Measurements from ENCODE around the gene AFAP1.

AFAP1 gene

DNA sequence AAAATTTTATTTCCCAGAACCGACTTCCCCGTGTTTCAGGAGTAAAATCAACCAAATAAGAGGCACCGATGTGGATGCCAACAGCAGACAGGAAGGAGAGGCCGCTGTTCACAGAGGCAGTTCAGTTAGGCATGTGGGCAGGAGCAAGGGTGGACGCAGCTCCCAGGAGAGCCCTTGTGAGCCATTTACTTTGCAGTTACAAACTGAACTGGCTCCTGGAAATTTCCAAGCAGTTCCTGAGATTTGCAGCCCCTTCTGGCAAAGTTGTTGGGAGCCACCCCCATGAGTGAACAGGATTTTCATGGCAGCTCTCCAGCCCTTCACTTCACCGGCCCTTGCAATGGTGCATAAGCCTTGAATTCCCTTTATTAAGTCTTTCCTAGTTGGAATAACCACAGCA, 189.1 kb downstream of the AFAP1 start:
- Histone ChIP-seq H4K20me1 (peaks cover 0 to 7% (median 0%) of the 10 kb centered on the region in 11 experiments; a peak in 2 of 22 replicates), H3K4me2 (peak overlapping the region in 4 of 11 experiments; percentile 9 to 28 (median 17); a peak in 4 of 22 replicates)

DNA sequence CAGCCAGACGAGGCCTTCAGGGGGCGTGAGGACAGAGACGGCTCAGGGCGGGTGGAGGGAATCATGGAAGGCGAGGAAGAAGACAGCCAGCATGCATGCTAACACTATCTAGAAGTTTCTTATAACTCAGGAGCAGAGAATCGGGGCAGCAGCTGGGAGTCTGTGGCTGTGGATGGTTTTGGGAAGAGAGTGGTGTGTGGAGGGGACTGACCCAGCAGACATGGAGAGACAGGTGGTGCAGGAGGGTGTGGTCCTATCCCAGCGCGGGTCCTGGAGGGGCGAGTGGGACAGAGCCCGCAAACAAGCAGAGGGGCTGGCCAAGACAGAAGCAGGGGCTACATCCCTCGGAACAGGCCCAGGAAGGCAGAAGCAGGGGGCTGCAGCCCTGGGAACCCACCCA, 192.1 kb downstream of the AFAP1 start:
- H3K4me1 ChIP-seq, result peaks cover 26 to 77% (median 32%) of the 10 kb centered on the region in 10 experiments
- peak overlapping the region in 2 of 11 experiments; percentile 7 to 31; a peak in 1 of 22 replicates for H3K27ac ChIP-seq
- H3K4me3 ChIP-seq, result no peak overlapping the region
- H3K27me3 ChIP-seq, result no peaks in the 10 kb centered on the region
- H4K20me1 ChIP-seq, result peaks cover 0 to 5% (median 0%) of the 10 kb centered on the region in 11 experiments; a peak in 2 of 22 replicates
- H3K9ac ChIP-seq, result peak overlapping the region in 2 of 11 experiments; percentile 14 to 21; a peak in 3 of 22 replicates
- TF ChIP-seq Cebpa-rat (IDR thresholded peaks at IDR 0.05), result no peak
- H3K9me3 ChIP-seq (replicated peaks in 1 of 11), result no peaks in the 10 kb centered on the region
- no peaks in the 10 kb centered on the region for H3K36me3 ChIP-seq
- H3K4me2 ChIP-seq, result peak overlapping the region in 2 of 11 experiments; percentile 95 to 97; a peak in 4 of 22 replicates

More for the DNA sequence above, 189.1 kb downstream of the AFAP1 start:
- no peak overlapping the region for H3K9ac ChIP-seq
- peaks cover 0 to 57% (median 7%) of the 10 kb centered on the region in 10 experiments; a peak in 18 of 20 replicates for H3K4me1 ChIP-seq
- H3K36me3 ChIP-seq, result no peaks in the 10 kb centered on the region
- TF ChIP-seq Cebpa-rat (IDR thresholded peaks at IDR 0.05), result no peak
- no peak overlapping the region for H3K4me3 ChIP-seq
- H3K27ac ChIP-seq, result no peak overlapping the region
- H3K9me3 ChIP-seq (replicated peaks in 1 of 11), result no peaks in the 10 kb centered on the region
- H3K27me3 ChIP-seq, result peaks cover 0 to 4% (median 0%) of the 10 kb centered on the region in 11 experiments; a peak in 3 of 22 replicates

DNA sequence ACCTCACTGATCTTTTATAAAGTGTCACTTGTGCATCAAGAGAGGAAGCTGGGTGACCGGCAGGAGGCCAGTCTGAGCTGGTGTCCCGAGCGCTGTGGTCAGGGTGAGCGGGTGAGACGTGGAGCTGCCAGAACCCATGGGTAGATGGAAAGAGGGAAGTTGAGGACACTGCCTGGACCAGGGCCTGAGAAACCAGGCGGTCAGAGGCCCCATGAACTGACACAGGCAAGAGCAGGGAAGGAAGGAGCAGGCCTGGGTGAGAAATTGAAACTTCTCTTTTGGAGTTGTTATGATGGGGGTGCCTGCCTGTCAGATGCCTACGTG, 192.6 kb downstream of the AFAP1 start:
- Histone ChIP-seq H3K9me3 (replicated peaks in 1 of 11) (no peaks in the 10 kb centered on the region), H3K9ac (peak overlapping the region in 2 of 11 experiments; percentile 14 to 21; a peak in 1 of 22 replicates), H3K4me1 (peaks cover 25 to 80% (median 32%) of the 10 kb centered on the region in 10 experiments), H3K27ac (peak overlapping the region in 2 of 11 experiments; percentile 7 to 31; a peak in 1 of 22 replicates), H4K20me1 (peaks cover 0 to 5% (median 0%) of the 10 kb centered on the region in 11 experiments; a peak in 2 of 22 replicates), H3K36me3 (no peaks in the 10 kb centered on the region), H3K4me3 (no peak overlapping the region), H3K4me2 (peak overlapping the region in 2 of 11 experiments; percentile 95 to 97; a peak in 5 of 22 replicates), H3K27me3 (no peaks in the 10 kb centered on the region)
- TF ChIP-seq Cebpa-rat (IDR thresholded peaks at IDR 0.05), result no peak

DNA sequence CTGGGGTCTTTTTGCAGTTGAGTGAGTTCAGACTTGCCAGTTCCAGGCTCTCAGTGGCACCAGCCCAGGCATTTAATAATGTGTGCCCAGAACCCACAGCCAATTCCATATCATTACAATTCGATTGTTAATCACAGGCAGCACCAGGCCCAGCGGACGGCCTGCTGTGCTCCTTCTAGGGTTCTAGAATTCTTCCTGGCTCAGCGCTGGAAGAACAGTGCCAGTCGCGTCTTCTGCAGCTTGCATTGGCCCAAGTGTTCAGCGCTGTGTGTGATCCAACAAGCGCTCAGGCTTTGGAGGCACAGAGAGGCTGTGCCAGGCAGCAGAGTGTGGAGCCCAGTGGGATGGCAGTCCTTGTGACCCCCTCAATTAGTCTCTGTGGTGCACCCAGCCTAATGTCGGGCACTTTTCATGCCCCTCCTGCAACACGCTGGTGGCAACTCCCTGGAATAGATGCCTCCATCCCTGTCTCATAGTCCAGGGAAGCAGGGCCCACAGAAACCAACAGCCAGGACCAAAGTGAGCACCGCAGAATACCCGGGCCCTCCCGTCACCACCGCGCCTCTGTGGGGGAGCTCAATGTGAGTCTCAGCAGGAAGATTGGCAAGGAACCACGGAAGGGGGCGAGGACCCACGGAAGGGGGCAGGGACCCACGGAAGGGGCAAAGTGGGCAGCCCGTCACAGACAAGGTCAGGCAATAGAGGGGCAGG, 193.2 kb downstream of the AFAP1 start:
- no peaks in the 10 kb centered on the region for H3K9me3 ChIP-seq (replicated peaks in 1 of 11)
- no peak overlapping the region for H3K27ac ChIP-seq
- no peak for TF ChIP-seq Cebpa-rat (IDR thresholded peaks at IDR 0.05)
- H3K4me2 ChIP-seq, result peak overlapping the region in 2 of 11 experiments; percentile 95 to 97; a peak in 5 of 22 replicates
- peaks cover 25 to 82% (median 32%) of the 10 kb centered on the region in 10 experiments for H3K4me1 ChIP-seq
- no peaks in the 10 kb centered on the region for H3K27me3 ChIP-seq
- H3K9ac ChIP-seq, result no peak overlapping the region
- H4K20me1 ChIP-seq, result peaks cover 0 to 5% (median 0%) of the 10 kb centered on the region in 11 experiments; a peak in 2 of 22 replicates
- H3K36me3 ChIP-seq, result no peaks in the 10 kb centered on the region
- H3K4me3 ChIP-seq, result no peak overlapping the region

DNA sequence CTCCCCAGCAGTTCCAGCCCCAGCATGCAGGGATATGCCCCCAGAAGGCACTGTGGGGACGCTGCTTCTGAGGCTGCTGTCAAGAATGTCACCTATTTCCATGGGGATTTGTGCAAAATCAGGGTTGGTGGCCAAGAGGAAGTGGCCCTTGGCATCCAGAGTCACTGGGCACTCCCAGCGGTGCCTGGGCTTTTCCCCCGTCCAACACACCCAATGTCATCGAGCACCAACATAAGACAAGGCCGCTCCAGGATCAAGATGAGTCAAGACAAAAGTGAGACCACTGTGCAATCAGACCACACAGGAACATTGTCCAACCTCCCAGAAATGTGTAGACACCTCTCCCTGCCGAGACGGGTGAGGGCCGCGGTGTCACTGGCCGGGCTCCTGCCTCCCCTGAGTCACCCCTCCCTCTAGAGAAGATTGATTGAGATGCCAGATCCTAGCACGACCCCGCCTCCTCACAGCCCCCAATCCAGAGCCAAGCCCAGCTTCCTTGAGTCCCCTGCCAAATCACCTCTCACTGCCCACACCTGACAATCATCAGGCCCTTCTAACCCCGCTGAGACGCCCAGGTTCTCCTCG, 194.3 kb downstream of the AFAP1 start:
- no peak overlapping the region; a peak in 1 of 22 replicates for H3K27ac ChIP-seq

DNA sequence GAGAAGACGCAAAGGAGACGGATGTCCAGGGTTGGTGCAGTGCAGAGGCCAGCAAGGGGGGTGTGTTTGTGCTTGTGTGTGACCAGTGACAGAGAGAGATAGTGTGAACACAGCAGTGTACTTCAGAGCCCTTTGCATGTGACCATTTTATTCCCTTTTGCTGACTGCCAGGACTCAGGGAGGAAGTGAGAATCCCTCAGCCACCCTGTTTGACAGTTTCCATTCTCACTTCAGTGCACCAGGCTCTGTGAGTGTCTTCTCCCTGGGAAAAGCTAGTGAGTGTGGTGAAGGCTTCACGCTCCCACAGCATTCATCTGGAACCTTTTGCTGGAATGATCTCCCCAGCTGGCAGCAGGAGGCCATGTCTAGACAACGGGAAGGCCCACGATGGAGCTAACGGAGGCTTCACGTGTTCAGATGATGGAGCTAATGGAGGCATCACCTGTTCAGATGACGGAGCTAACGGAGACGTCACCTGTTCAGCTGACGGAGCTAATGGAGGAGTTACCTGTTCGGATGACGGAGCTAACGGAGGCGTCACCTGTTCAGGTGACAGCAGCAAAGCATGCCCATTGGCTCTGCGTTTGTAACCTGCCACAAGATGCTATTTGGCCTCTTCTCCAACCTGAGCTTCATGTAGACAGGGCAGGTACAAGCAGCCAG, 195.4 kb downstream of the AFAP1 start:
- TF ChIP-seq Cebpa-rat (IDR thresholded peaks at IDR 0.05), result no peak
- peaks cover 0 to 7% (median 0%) of the 10 kb centered on the region in 11 experiments; a peak in 2 of 22 replicates for H3K27me3 ChIP-seq
- H4K20me1 ChIP-seq, result peaks cover 0 to 12% (median 0%) of the 10 kb centered on the region in 11 experiments; a peak in 3 of 22 replicates
- peaks cover 34 to 71% (median 39%) of the 10 kb centered on the region in 10 experiments for H3K4me1 ChIP-seq
- H3K36me3 ChIP-seq, result no peaks in the 10 kb centered on the region
- H3K9me3 ChIP-seq (replicated peaks in 1 of 11), result no peaks in the 10 kb centered on the region
- H3K9ac ChIP-seq, result peak overlapping the region in 4 of 11 experiments; percentile 43 to 55 (median 44); a peak in 7 of 22 replicates
- H3K4me2 ChIP-seq, result peak overlapping the region; percentile 57 to 97 (median 81)
- peak overlapping the region in 10 of 11 experiments; percentile 5 to 70 (median 54); a peak in 14 of 22 replicates for H3K27ac ChIP-seq
- H3K4me3 ChIP-seq, result 0 out of 20 replicates have a peak overlapping the region, but pooled peaks of 1 of the 10 experiments have one; percentile 29

More for the DNA sequence above, 194.3 kb downstream of the AFAP1 start:
- TF ChIP-seq Cebpa-rat (IDR thresholded peaks at IDR 0.05), result no peak
- Histone ChIP-seq H3K4me2 (peak overlapping the region; percentile 57 to 97 (median 81)), H3K9ac (no peak overlapping the region), H4K20me1 (peaks cover 0 to 5% (median 0%) of the 10 kb centered on the region in 11 experiments; a peak in 2 of 22 replicates), H3K9me3 (replicated peaks in 1 of 11) (no peaks in the 10 kb centered on the region), H3K27me3 (no peaks in the 10 kb centered on the region), H3K4me3 (no peak overlapping the region), H3K36me3 (no peaks in the 10 kb centered on the region), H3K4me1 (peaks cover 26 to 79% (median 31%) of the 10 kb centered on the region in 10 experiments)

DNA sequence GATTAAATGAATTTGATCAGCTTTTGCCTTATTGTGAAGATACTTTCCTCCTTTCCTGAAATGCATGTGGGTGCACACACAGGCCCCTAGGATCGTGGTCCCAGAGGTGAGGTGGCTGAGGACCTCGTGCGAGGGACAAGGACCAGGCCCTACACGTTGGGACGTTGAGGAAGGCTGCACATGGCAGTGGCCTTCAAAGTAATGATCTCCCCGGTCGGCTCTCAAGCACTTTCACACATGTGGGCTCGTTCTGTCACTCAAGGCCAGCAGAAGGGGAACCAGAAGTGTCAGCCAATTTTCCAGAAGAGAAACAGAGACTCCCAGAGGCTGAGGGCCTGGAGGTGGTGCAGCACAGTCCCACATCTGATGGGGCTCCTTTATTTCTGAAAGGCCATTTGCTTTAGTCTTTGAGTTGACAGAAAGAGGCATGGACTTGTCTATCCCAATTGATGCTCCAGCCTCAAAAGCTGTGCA, 196.8 kb downstream of the AFAP1 start:
- H3K27ac ChIP-seq, result no peak overlapping the region
- H3K36me3 ChIP-seq, result no peaks in the 10 kb centered on the region
- H3K27me3 ChIP-seq, result peaks cover 0 to 9% (median 0%) of the 10 kb centered on the region in 11 experiments; a peak in 2 of 22 replicates
- no peak for TF ChIP-seq Cebpa-rat (IDR thresholded peaks at IDR 0.05)
- peaks cover 45 to 69% (median 51%) of the 10 kb centered on the region in 10 experiments for H3K4me1 ChIP-seq
- peak overlapping the region in 8 of 11 experiments; percentile 77 to 97 (median 90); a peak in 15 of 22 replicates for H3K4me2 ChIP-seq
- H3K9ac ChIP-seq, result no peak overlapping the region
- H3K9me3 ChIP-seq (replicated peaks in 1 of 11), result no peaks in the 10 kb centered on the region
- peaks cover 0 to 18% (median 0%) of the 10 kb centered on the region in 11 experiments; a peak in 5 of 22 replicates for H4K20me1 ChIP-seq
- H3K4me3 ChIP-seq, result no peak overlapping the region

All from BLaER1 treated with 17β-estradiol and CSF1 and Interleukin-3, amounts not matched to agents 10 nM and 100 nM (cell line).